ENCODE measurements around the gene ZNF385D. TPM values are rescaled to one million over a fixed set of nuclear protein-coding genes. Genes with fewer than 3 reads are reported as not detected.

ZNF385D gene
- total RNA-seq, 1 experiment from 2014 or later = not detected

- no peak for DNase-seq (ENCODE audit: low read depth)
Measured at GRCh38 chr3:21599890-21600289, 151.1 kb downstream of the ZNF385D start.

- no peak for DNase-seq (ENCODE audit: low read depth)
Measured at GRCh38 chr3:21592828-21593227, 158.2 kb downstream of the ZNF385D start.

- DNase-seq (ENCODE audit: low read depth) = no peak
Measured at GRCh38 chr3:21587894-21588293, 163.1 kb downstream of the ZNF385D start.

- DNase-seq (ENCODE audit: low read depth) = no peak
Measured at GRCh38 chr3:21585216-21585740, 165.7 kb downstream of the ZNF385D start.

- no peak for DNase-seq (ENCODE audit: low read depth)
Measured at GRCh38 chr3:21573291-21573690, 177.7 kb downstream of the ZNF385D start.

- no peak for DNase-seq (ENCODE audit: low read depth)
Measured at GRCh38 chr3:21564531-21564930, 186.5 kb downstream of the ZNF385D start.

- no peak for DNase-seq (ENCODE audit: low read depth)
Measured at GRCh38 chr3:21562243-21562642, 188.8 kb downstream of the ZNF385D start.

GRCh38 chr3:21561472-21561871, 189.5 kb downstream of the ZNF385D start:
- DNase-seq (ENCODE audit: low read depth) = no peak

- DNase-seq (ENCODE audit: low read depth) = no peak
Measured at GRCh38 chr3:21551019-21551418, 200.0 kb downstream of the ZNF385D start.

- no peak for DNase-seq (ENCODE audit: low read depth)
Measured at GRCh38 chr3:21544076-21544462, 206.9 kb downstream of the ZNF385D start.

GRCh38 chr3:21543380-21544075, 207.5 kb downstream of the ZNF385D start:
- no peak for DNase-seq (ENCODE audit: low read depth)

- no peak for DNase-seq (ENCODE audit: low read depth)
Measured at GRCh38 chr3:21542656-21543379, 208.2 kb downstream of the ZNF385D start.

GRCh38 chr3:21540265-21540664, 210.7 kb downstream of the ZNF385D start:
- no peak for DNase-seq (ENCODE audit: low read depth)

GRCh38 chr3:21534462-21534861, 216.5 kb downstream of the ZNF385D start:
- no peak for DNase-seq (ENCODE audit: low read depth)

- no peak for DNase-seq (ENCODE audit: low read depth)
Measured at GRCh38 chr3:21533002-21533401, 218.0 kb downstream of the ZNF385D start.

- no peak for DNase-seq (ENCODE audit: low read depth)
Measured at GRCh38 chr3:21531909-21532308, 219.1 kb downstream of the ZNF385D start.

GRCh38 chr3:21528291-21528995, 222.6 kb downstream of the ZNF385D start:
- DNase-seq (ENCODE audit: low read depth) = no peak

GRCh38 chr3:21526461-21526860, 224.5 kb downstream of the ZNF385D start:
- no peak for DNase-seq (ENCODE audit: low read depth)

- DNase-seq (ENCODE audit: low read depth) = no peak
Measured at GRCh38 chr3:21524133-21524532, 226.9 kb downstream of the ZNF385D start.

- no peak for DNase-seq (ENCODE audit: low read depth)
Measured at GRCh38 chr3:21520106-21520963, 230.7 kb downstream of the ZNF385D start.

GRCh38 chr3:21517184-21517583, 233.8 kb downstream of the ZNF385D start:
- no peak for DNase-seq (ENCODE audit: low read depth)

- no peak for DNase-seq (ENCODE audit: low read depth)
Measured at GRCh38 chr3:21515417-21515816, 235.6 kb downstream of the ZNF385D start.

All from Daoy (cell line).